DMS 273 (cell line): ENCODE measurements around the gene NPIPB13.
"Not testable (repeated sequence)": the region's sequence is repeated elsewhere in the genome, so short reads cannot be mapped to it uniquely, and the experiment has no call there.

ENCODE experiments used
- DNase-seq: peaks from one replicate; lab custom pipeline; 2025; ENCODE audit not compliant: unreplicated experiment; lab: John Stamatoyannopoulos, UW

NPIPB13 gene

GRCh38 chr16:30248379-30248778 lies at the start of gene NPIPB13:
NPIPB13 (minus strand) TSS chr16:30248479; CDS start chr16:30245573, 2,906 bp downstream.
- not testable (repeated sequence) for DNase-seq

GRCh38 chr16:30282357-30282756 lies 34.1 kb upstream of the NPIPB13 start:
- DNase-seq, result not testable (repeated sequence)

- not testable (repeated sequence) for DNase-seq
Measured at GRCh38 chr16:30278523-30278922, 30.2 kb upstream of the NPIPB13 start.

GRCh38 chr16:30217082-30217481 lies 31.2 kb downstream of the NPIPB13 start:
- DNase-seq, result not testable (repeated sequence)

- DNase-seq, result not testable (repeated sequence)
Measured at GRCh38 chr16:30211414-30211813, 36.9 kb downstream of the NPIPB13 start.

GRCh38 chr16:30209032-30209431 lies 39.2 kb downstream of the NPIPB13 start:
- not testable (repeated sequence) for DNase-seq

GRCh38 chr16:30207063-30207704 lies 41.1 kb downstream of the NPIPB13 start:
- not testable (repeated sequence) for DNase-seq

- DNase-seq, result not testable (repeated sequence)
Measured at GRCh38 chr16:30206252-30206651, 42.0 kb downstream of the NPIPB13 start.

- DNase-seq, result not testable (repeated sequence)
Measured at GRCh38 chr16:30205541-30206236, 42.6 kb downstream of the NPIPB13 start.

- not testable (repeated sequence) for DNase-seq
Measured at GRCh38 chr16:30199608-30200343, 48.5 kb downstream of the NPIPB13 start.

- not testable (repeated sequence) for DNase-seq
Measured at GRCh38 chr16:30199049-30199448, 49.2 kb downstream of the NPIPB13 start, which contains the start of gene SULT1A3. SULT1A3 (plus strand) TSS chr16:30199255; CDS start chr16:30200729, 1,474 bp downstream.
